HPDE6-E6E7 (cell line): Measurements from ENCODE around the gene ZIC4.
A peak's percentile ranks its signal among the peaks of the same experiment; 100 is the strongest.

Source experiments
- DNase-seq: peaks from one replicate; pipeline ENCODE4 v3.0.0; 2011; ENCODE audit warnings: missing footprints; ENCODE audit errors: extremely low spot score

ZIC4 gene

GRCh38 chr3:147405231-147406027 lies 914 bp downstream of the ZIC4 start:
- DNase-seq = no peak

DNA sequence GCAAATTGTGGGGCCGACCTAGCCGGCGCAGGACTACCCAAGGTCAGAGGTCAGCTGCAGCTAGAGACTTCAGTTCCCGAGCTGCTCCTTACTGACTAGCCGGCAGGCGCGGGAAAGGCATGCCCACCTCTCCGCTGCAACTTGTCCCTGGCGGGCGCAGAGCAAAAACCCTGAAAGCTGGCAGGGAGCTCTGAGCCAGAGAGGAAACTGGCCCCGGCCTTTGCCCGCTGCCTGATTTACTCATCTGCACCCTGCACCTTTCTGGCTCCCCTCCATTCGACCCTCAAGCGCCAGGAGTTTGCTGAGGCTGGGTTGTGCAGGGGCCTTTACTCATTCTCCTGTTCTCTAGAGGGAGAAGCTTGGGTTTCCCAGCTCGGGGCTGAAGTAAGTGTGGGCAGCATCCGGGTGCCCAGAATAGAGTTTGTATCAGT lies 1.5 kb downstream of the ZIC4 start:
- DNase-seq = no peak

DNA sequence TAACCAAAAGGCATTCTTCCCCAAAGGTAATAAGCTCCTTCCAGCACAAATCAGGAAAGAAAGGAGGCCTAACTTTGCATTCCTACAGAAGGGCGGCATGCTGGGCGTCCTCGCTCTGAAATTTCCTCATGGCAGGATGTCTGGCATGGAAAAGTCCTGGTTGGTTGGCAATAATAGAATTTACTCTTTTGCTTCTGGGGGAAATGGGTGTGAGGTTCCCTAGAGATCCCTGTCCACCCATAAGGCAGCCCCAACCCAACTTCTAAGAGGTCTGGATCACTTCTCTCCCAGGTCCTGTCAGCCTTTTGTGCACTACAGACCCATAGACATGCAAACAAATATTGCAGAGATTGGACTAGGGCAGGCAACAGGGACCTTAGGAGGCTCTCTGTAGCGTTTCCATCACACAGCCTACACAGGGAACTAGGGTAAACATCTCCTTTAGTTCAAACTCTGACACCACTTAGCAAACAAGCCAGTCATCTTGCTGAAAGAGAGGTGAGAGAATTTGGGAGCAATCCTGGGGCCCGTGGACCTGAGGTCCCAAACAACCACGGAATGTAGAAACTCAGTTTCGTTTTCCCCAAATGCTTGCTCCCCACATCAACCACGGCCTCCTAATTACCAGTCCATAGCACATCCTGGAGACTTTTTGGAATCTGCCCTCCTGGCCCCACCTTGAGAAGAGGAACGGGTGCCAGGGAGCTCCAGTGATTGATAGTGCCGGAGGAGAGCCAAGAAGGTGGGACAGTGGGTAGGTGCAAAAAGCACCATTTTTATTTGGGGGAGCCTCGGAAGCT lies 2.1 kb downstream of the ZIC4 start:
- no peak for DNase-seq

DNA sequence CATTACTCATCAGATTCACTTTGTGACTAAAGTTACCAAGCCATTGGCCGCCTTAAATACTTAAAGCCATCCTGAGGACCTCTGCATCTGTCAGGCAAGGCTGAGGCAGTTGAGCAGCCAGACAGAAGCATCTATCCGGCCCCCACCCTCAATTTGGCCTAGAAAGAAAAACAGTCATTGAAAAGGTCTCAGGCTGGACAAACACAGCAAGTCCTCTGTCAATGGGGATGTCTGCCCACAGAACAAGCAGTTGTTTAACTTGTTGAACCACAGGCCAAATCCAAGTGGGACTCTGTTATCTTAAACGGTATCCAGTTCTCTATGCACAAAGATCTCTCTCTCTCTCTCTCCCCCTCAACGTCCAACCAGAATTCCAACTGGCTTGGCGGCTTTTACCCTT lies 2.8 kb downstream of the ZIC4 start:
- DNase-seq = no peak

DNA sequence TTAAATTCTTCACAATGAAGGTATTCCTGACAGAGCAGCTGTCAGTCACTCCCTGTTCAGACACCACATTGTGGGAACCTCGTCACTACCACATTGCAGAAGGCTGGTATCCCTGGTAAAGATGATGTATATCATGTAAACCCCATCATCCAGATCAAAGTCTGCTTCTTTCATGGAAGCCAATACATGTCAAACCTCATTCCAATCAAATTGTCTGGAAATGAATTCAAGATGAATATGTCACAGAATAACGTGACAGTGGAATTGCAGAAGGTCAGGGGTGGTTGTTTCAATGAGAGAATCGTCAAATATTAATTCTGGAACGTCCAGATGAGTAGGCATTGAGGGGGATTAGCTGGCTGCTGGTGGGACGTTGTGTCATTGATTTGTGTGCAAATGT lies 4.2 kb downstream of the ZIC4 start:
- no peak for DNase-seq

DNA sequence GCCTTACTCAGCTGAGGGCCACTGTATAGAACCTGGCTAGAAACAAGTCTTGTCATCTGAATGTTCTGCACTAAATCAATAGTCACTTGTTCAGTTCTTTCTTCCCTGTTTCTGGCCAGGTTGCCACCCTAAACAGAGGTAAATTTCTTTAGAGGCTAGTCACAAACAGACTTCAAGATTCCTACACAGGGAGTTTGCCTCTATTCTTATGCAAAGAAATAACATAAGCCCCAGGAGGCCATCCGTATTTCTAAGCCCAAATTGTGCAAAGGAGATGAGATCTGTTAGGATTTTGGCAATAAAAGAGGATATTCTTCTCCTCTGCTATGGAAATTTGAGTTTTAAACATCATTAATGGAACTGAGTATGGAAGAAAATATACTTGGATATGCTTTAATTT lies 4.9 kb downstream of the ZIC4 start:
- no peak for DNase-seq

- DNase-seq = no peak
Observed at GRCh38 chr3:147400999-147401398, 5.3 kb downstream of the ZIC4 start.

- no peak for DNase-seq
Observed at GRCh38 chr3:147400111-147400510, 6.2 kb downstream of the ZIC4 start.

- DNase-seq = peak; percentile 72
Observed at GRCh38 chr3:147398813-147399534, 7.4 kb downstream of the ZIC4 start.

DNA sequence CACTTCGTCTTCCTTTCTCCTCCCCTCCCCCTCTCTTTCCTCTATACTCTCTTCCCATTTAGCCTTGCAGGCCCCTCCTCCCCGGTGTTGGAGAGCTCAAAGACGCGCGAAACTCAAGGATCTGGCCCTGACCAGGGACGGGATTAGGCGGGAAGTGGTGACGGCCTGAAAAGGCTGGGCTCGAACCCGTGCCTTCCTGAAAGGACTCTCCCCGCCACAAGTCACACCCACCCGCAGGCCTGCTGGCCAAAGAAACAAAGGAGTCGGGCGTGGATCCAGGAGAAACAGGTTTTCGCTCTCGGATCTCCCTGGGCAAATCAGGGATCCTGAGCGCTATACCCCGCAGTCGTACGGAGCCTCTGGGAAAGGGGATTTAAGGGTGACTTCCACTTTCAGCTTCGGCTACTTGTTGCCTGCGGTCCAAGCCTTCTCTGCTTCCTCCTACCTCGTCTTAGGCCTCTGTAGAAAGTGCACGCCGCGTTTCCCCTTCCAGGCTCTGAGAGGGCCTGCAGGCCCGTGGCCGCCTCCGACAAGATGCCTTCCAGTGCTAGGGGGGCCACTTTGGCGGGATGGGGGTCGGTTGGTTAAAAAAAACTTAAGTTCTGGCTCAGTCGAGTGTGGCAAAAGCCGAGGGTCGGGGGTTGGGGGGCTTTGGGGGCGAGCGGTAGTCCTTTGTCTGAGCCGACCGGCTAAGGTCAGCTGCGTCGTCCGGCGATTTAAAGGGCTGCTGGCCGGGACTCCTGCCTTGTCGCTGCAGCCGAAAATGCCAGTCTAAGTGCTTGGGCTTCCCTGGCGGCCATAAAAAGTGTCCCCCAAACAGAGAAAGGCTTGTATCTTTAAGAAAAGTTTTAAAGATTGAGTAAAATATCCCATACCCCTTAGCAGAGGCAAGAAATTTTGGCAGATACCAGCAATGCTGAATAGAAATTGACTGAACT lies 8.2 kb downstream of the ZIC4 start:
- no peak for DNase-seq

GRCh38 chr3:147397155-147397874 lies 9.0 kb downstream of the ZIC4 start:
- no peak for DNase-seq

DNA sequence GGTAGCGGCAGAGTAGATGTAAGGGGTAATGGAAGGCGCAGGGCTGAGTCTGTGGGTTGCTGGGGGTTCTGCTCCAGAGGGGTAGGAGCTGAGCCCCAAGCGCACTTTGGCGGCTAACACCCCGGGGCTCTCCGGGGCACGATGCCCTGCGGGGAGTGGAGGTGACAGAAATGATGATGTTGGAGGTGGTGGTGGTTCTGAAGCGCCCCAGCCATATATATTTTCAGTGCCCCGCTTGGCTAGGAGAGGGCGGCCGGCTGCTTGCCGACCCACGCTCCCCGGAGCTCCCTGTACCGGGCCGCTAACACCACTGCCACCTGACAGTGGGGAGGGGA lies 9.7 kb downstream of the ZIC4 start:
- no peak for DNase-seq

GRCh38 chr3:147395899-147396711 lies 10.2 kb downstream of the ZIC4 start:
- no peak for DNase-seq

DNA sequence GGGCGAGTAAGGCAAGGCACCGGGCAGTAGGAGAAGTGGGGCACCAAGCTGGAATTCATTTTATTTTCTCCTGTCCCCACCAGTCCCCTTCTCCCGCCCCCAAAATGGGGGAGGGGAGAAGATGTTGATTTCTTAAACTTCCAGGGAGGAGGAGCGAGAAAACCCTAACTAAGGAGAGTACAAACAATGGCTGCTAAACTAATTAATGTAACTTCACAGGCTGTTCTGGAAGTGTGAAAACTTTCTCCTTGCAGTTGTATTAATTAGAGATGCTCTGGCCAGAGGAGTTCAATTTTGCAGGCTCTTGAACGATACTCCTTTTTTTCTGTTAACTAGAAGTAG lies 11.5 kb downstream of the ZIC4 start:
- DNase-seq = no peak

DNA sequence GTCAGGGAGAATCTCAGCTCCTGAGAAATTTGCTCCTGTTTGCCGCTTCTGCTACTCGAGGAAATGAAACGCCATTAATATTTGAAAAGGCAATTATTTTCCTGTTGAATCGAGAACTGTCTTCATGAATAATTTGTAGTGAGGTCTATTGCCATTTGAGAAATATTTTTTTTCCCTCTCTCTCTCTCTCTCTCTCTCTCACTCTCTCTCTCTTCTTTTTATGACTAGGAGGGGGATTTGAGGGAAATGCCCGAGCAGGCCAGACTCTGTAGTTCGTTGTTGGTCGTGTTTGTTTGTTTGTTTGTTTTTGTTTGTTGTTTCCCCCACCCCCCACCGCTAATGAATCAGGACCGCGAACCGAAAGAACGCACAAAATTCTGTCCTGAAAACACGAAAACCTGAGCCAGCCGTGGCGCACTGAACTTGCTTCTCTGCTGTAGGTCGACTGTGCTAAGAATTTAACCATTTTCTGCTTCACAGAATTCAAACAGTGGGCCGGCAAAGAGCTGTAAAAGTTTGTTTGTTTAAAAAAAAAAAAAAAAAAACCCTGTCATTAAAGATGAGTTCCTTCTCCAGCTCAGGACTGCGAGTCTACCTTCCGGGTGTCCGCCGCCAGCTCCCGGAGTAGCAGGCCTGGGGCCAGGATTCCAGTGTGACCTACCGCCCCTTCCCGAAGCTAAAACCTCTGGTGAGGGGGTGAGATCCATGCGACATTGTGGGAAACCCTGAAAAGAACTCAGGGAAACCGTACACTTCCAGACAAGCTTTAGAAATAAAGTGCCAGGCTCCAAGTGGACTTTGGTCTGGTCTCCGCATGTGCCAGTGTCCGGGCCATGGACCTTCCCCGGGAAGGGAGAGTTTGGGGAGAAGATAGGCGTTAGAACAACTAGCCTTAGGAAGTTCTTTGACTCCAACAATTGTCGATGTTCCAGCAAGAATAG lies 12.1 kb downstream of the ZIC4 start:
- no peak for DNase-seq

DNA sequence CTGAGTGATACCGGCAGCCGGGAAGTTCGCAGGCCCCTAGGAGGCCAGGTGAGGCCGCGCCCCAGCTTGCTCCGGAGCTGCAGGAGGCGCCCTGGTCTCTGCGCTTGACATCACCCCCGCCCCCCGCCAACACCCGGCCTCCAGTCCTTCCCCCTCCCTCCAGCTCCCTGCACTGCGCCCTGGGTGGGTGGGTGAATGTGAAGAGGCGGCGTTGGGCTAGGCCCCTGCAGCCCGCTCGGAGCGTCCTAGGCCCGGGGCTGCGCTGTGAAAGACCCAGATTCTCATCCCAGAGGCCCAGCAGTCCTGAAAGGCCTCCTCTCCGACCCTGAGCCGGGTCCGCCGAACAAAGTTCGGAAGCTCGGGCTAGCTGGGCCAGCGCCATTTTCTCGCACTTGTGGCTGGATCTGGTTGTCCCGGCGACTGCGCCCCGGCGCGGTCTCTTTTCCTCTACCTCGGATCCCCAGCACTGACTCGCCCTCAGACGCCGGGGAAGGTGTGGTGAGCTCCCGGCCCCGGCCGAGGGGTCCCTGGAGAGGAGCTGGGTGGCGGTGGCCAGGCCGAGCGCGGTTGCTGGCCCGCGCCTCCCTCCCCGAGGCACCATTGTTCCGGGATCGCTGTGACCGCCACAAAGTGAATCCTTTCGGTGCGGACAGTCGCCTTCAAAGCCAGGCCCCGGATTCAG lies 12.9 kb downstream of the ZIC4 start:
- no peak for DNase-seq

GRCh38 chr3:147392625-147392946 lies 13.8 kb downstream of the ZIC4 start:
- no peak for DNase-seq

DNA sequence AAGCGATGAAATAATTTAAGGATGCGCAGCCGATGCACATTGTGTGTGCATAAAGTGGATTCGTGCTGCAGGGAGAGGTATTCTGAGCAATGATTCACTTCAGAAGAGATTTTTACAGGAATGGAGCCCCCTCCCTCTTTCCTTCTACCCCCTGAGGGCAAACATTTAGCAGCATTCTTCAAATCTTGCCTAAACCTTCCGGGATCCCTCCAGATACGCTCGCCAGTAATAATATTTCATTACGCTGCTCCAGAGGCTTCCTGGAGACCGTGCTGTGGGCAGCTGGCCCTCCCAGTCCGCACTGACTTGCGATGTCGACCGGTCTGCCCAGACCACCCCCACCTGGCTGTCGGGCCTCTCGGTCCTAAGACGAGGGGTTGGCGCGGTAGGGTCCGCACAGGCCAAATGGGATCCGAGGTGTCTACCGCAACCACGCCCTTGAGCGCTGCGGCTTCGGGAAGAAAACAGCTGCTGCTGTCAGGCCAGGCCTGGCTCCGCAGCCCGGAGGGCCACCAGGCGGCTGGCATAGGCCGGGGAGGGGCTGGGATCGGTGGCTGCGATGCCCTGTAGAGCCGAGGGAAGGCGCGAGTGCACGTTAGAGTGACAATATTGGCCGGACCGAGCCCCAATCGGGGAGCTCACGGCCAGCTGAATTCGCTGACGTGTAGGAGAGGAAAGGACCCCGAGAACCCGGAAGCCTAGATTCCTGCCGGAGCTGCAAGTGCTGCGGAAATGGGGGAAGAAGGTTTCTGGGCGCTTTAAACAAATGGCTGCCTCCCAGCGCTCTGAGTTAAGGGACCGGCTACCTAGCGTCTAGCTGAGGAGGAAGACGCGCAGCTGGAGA lies 14.3 kb downstream of the ZIC4 start:
- DNase-seq = no peak
